Loucy (cell line): ENCODE measurements around the gene PLEKHN1.

Experiments used
- EZH2phosphoT487 ChIP-seq: fragments of 200-600 bp; IDR thresholded peaks from 2 replicates; pipeline ENCODE4 v1.6.1; 2018; ENCODE audit warnings: antibody characterized with exemption, mild to moderate bottlenecking, moderate library complexity, borderline replicate concordance
- TF ChIP-seq, protein P1 (sequence below): fragments of 200-600 bp; sonication (generic); conservative IDR thresholded peaks from 2 replicates; pipeline ENCODE4 v1.5.1; 2014; ENCODE audit warnings: mild to moderate bottlenecking, antibody characterized with exemption, low read length

DNA sequence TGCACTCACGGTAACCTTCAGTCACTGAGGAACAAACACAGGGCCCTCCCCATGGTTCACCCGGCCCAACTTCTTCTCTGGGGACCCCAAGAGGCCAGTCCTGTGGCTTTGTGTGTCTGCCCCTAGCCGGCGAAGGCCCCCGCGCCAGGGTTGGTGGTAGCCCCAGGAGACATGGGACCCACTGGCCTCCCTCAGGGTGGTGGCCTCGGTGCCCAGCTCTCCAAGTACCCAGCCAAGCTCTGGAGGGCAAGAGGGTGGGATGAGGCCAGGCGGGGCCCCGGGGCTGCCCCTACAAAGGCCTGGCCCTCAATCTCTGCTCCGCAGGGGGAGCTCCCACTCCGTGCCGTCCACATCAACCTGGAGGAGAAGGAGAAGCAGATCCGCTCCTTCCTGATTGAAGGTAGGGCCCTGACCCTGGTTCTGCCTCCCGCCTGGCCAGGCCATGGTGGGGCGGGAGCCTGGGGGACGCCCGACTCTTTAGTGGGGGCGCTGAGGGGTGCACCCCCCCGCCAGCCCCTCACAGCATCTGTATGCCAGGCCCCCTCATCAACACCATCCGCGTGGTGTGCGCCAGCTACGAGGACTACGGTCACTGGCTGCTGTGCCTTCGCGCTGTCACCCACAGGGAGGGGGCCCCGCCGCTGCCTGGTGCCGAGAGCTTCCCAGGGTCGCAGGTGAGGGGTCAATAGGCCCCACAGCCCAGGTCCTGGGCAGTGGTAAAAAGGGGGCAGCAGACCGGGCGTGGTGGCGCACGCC lies 5.6 kb downstream of the PLEKHN1 start:
- TF ChIP-seq, protein P1, sequence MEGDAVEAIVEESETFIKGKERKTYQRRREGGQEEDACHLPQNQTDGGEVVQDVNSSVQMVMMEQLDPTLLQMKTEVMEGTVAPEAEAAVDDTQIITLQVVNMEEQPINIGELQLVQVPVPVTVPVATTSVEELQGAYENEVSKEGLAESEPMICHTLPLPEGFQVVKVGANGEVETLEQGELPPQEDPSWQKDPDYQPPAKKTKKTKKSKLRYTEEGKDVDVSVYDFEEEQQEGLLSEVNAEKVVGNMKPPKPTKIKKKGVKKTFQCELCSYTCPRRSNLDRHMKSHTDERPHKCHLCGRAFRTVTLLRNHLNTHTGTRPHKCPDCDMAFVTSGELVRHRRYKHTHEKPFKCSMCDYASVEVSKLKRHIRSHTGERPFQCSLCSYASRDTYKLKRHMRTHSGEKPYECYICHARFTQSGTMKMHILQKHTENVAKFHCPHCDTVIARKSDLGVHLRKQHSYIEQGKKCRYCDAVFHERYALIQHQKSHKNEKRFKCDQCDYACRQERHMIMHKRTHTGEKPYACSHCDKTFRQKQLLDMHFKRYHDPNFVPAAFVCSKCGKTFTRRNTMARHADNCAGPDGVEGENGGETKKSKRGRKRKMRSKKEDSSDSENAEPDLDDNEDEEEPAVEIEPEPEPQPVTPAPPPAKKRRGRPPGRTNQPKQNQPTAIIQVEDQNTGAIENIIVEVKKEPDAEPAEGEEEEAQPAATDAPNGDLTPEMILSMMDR: no peak
- no peak for TF ChIP-seq EZH2phosphoT487
